Hepatocyte (in vitro differentiated cells): Measurements from ENCODE around the gene SHROOM4. TPM values are rescaled to one million over a fixed set of nuclear protein-coding genes. Genes with fewer than 3 reads are reported as not detected.

Experiments used
- DNase-seq: peaks from one replicate; pipeline ENCODE4 v3.0.0-alpha.2; 2016; ENCODE audit warnings: low spot score
- H2AFZ ChIP-seq: fragments of 200-600 bp; sonication (generic); 2 replicates; pipeline ENCODE4 v1.6.0; 2016; ENCODE audit warnings: antibody characterized with exemption, mild to moderate bottlenecking
- H3K27ac ChIP-seq: fragments of 200-600 bp; sonication (generic); 2 replicates; pipeline ENCODE4 v1.5.1; 2016; ENCODE audit warnings: mild to moderate bottlenecking
- H3K27me3 ChIP-seq: fragments of 200-600 bp; sonication (generic); 2 replicates; pipeline ENCODE4 v1.6.1; 2016
- H3K36me3 ChIP-seq: fragments of 200-600 bp; sonication (generic); replicated peaks from 2 replicates; pipeline ENCODE4 v1.5.1; 2016; ENCODE audit warnings: low read depth; ENCODE audit not compliant: insufficient read depth
- H3K4me1 ChIP-seq: fragments of 200-600 bp; sonication (generic); 2 replicates; pipeline ENCODE4 v1.5.1; 2016; ENCODE audit warnings: mild to moderate bottlenecking, moderate library complexity; ENCODE audit not compliant: insufficient read depth
- H3K4me2 ChIP-seq: fragments of 200-600 bp; sonication (generic); 2 replicates; pipeline ENCODE4 v1.6.0; 2016
- H3K4me3 ChIP-seq: fragments of 200-600 bp; sonication (generic); 2 replicates; pipeline ENCODE4 v1.5.1; 2016; ENCODE audit warnings: mild to moderate bottlenecking
- H3K79me2 ChIP-seq: fragments of 200-600 bp; sonication (generic); 2 replicates; pipeline ENCODE4 v1.6.0; 2017; ENCODE audit warnings: mild to moderate bottlenecking
- H3K9me2 ChIP-seq: fragments of 200-600 bp; sonication (generic); replicated peaks from 2 replicates; pipeline ENCODE4 v1.6.0; 2017; ENCODE audit warnings: mild to moderate bottlenecking; ENCODE audit not compliant: insufficient read depth
- H3K9me3 ChIP-seq: fragments of 200-600 bp; sonication (generic); 2 replicates; pipeline ENCODE4 v1.5.1; 2016; ENCODE audit warnings: low read depth, mild to moderate bottlenecking
- H4K20me1 ChIP-seq: fragments of 200-600 bp; sonication (generic); 2 replicates; pipeline ENCODE4 v1.6.0; 2016; ENCODE audit warnings: mild to moderate bottlenecking; ENCODE audit not compliant: insufficient read depth, poor library complexity, severe bottlenecking
- EZH2 ChIP-seq: fragments of 200-600 bp; sonication (generic); IDR thresholded peaks from 2 replicates; pipeline ENCODE4 v1.6.1; 2016; ENCODE audit warnings: antibody characterized with exemption, mild to moderate bottlenecking, borderline replicate concordance
- EZH2phosphoT487 ChIP-seq: fragments of 200-600 bp; sonication (generic); IDR thresholded peaks from one replicate; pipeline ENCODE4 v1.6.1; 2018; ENCODE audit warnings: antibody characterized with exemption, mild to moderate bottlenecking, low read depth, moderate library complexity; ENCODE audit not compliant: unreplicated experiment, severe bottlenecking
- WGBS: methylation state at CpG from one replicate; pipeline ENCODE4 v1.1.6; 2016; ENCODE audit warnings: low lambda C conversion rate; ENCODE audit errors: missing lambda C conversion rate; 5-methylcytosine and 5-hydroxymethylcytosine counted together
- polyA plus RNA-seq: library from polyadenylated mRNA; unstranded; fragments of >200 nt; fragmentation: Nextera tagmentation; extraction: Ambion mirVana; gene quantifications from 2 replicates; pipeline ENCODE4 v1.2.1, GENCODE V29; 2016
- total RNA-seq: library from RNA; depleted of rRNA; stranded (reverse); fragments of >200 nt; gene quantifications from 2 replicates; pipeline ENCODE4 v1.2.3, GENCODE V29; 2014
- TF ChIP-seq, protein P1 (sequence below): fragments of 200-600 bp; sonication (generic); IDR thresholded peaks from 2 replicates; pipeline ENCODE4 v1.5.1; 2016; ENCODE audit warnings: antibody characterized with exemption, mild to moderate bottlenecking; ENCODE audit not compliant: poor library complexity

The SHROOM4 gene
- total and polyA plus RNA-seq, 2 experiments from 2014 or later = 1.6 to 7.1 TPM

DNA sequence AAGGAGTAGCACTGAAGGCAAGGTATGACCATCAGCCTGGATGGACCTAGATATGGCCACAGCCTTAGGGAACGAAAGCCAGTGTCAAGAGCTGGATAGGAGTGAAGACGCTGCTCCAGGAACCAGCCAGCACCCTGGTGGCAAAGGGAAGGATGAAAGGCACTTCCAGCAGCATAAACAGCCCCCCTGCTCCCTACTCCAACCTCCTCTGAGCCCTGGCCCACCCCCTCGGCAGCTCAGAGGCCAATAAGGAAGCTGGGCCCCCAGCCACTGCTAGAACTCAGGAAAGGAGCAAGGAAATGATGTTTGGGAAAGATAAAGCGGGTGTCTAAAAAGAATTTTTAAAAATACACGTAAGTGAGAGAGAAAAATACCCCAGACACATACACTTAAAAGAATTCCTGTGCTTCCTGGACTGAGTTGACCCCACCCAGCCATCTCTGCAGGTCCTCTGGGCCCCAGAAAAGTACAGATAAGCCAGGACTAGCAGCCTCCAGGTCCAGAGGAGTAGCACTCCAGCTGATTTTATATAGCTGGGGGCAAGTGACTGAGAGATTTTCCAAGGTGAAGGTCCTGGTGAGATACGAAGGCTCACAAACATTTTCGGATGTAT, 170.4 kb downstream of the SHROOM4 start:
- WGBS = 65% methylated on average over 7 of the region's 7 CpGs
- no peak for DNase-seq
- H3K27me3 ChIP-seq = no peaks in the 10 kb centered on the region
- TF ChIP-seq EZH2phosphoT487 = no peak
- TF ChIP-seq EZH2 = no peak
- TF ChIP-seq, protein P1, sequence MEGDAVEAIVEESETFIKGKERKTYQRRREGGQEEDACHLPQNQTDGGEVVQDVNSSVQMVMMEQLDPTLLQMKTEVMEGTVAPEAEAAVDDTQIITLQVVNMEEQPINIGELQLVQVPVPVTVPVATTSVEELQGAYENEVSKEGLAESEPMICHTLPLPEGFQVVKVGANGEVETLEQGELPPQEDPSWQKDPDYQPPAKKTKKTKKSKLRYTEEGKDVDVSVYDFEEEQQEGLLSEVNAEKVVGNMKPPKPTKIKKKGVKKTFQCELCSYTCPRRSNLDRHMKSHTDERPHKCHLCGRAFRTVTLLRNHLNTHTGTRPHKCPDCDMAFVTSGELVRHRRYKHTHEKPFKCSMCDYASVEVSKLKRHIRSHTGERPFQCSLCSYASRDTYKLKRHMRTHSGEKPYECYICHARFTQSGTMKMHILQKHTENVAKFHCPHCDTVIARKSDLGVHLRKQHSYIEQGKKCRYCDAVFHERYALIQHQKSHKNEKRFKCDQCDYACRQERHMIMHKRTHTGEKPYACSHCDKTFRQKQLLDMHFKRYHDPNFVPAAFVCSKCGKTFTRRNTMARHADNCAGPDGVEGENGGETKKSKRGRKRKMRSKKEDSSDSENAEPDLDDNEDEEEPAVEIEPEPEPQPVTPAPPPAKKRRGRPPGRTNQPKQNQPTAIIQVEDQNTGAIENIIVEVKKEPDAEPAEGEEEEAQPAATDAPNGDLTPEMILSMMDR = no peak
- H3K4me3 ChIP-seq = no peak overlapping the region
- no peak overlapping the region for H3K4me2 ChIP-seq
- no peak overlapping the region for H3K27ac ChIP-seq
- no peaks in the 10 kb centered on the region for H3K79me2 ChIP-seq
- no peaks in the 10 kb centered on the region for H3K9me3 ChIP-seq
- no peaks in the 10 kb centered on the region for H3K4me1 ChIP-seq
- no peak overlapping the region for H2AFZ ChIP-seq
- no peaks in the 10 kb centered on the region for H3K9me2 ChIP-seq
- no peaks in the 10 kb centered on the region for H3K36me3 ChIP-seq
- H4K20me1 ChIP-seq = no peaks in the 10 kb centered on the region

DNA sequence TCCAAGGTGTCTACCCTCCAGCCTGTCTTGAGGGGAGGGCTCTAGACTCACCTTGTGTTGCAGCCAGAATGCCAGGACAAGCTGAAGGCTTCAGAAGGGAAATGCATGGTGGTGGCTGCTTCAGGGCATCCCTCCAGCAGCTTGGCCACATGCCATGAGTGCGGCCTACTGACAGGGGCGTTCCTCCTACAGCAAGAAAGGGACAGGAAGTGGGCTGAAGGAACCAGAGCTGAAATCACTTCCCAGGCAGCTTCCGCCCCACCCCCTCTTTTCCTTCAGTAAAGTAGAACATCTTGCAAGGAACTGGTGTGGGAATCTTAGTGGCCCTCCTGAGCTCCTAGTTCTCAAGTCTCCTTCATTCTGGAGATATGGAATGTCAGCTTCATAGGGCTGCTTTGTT, 175.9 kb downstream of the SHROOM4 start:
- WGBS = 72% methylated on average over 3 of the region's 3 CpGs

DNA sequence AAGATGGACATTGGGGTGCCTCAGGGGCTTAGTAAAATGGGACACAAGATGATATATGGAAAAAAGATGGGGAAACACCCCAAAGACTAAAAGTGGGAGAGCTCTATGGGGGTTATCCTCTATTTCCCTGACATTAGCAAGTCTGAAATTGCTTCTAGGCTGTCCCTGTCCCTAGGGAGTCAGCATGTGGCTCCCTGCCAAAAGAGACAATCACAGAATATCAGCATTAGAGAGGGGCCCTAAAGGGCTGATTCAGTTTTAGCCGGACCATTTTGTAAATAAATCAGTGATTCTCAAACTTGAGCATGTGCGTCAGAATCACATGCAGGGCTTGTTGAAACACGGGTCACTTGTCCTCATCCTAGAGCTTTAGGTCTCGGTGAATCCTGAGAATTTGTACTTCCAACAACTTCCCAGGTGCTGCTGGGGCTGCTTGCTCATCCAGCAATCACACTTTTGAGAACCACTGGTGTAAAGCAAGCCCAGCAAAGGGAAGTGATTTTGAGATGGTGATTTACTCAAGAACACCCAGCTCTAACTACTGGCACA, 178.1 kb downstream of the SHROOM4 start:
- Histone ChIP-seq H3K36me3 (no peaks in the 10 kb centered on the region), H3K4me1 (no peaks in the 10 kb centered on the region), H3K4me2 (no peak overlapping the region), H3K9me2 (no peaks in the 10 kb centered on the region), H3K27me3 (no peaks in the 10 kb centered on the region), H3K27ac (no peak overlapping the region), H2AFZ (no peak overlapping the region), H4K20me1 (no peaks in the 10 kb centered on the region), H3K79me2 (no peaks in the 10 kb centered on the region), H3K4me3 (no peak overlapping the region), H3K9me3 (no peaks in the 10 kb centered on the region)
- TF ChIP-seq EZH2phosphoT487 (no peak), EZH2 (no peak)
- TF ChIP-seq, protein P1 = no peak
- DNase-seq = no peak
- WGBS = 71% methylated on average over 4 of the region's 4 CpGs

More for the DNA sequence above, 175.9 kb downstream of the SHROOM4 start:
- TF ChIP-seq EZH2phosphoT487 (no peak), EZH2 (no peak)
- TF ChIP-seq, protein P1 = no peak
- Histone ChIP-seq H3K4me3 (no peak overlapping the region), H3K79me2 (no peaks in the 10 kb centered on the region), H3K9me2 (no peaks in the 10 kb centered on the region), H3K27ac (no peak overlapping the region), H3K4me2 (no peak overlapping the region), H3K36me3 (no peaks in the 10 kb centered on the region), H3K27me3 (no peaks in the 10 kb centered on the region), H2AFZ (no peak overlapping the region), H3K4me1 (no peaks in the 10 kb centered on the region), H3K9me3 (no peaks in the 10 kb centered on the region), H4K20me1 (no peaks in the 10 kb centered on the region)
- DNase-seq = no peak
